Epithelial cell of proximal tubule (primary cell): ENCODE measurements around the gene SLC35A1. TPM values are rescaled to one million over a fixed set of nuclear protein-coding genes. Genes with fewer than 3 reads are reported as not detected.
A peak's percentile ranks its signal among the peaks of the same experiment; 100 is the strongest.

Source experiments
- DNase-seq: peaks from one replicate; pipeline ENCODE4 v3.0.0-alpha.2; 2011; ENCODE audit warnings: low read depth
- H3K4me3 ChIP-seq: 2 replicates; pipeline ENCODE4 v1.5.1; 2011; ENCODE audit warnings: low read depth, mild to moderate bottlenecking, low read length
- CTCF ChIP-seq: conservative IDR thresholded peaks from 2 replicates; pipeline ENCODE4 v1.5.1; 2012; ENCODE audit warnings: low read depth, mild to moderate bottlenecking, low read length
- total RNA-seq: library from RNA; depleted of rRNA; stranded (reverse); fragments of >200 nt; gene quantifications from 2 replicates; pipeline ENCODE4 v1.2.3, GENCODE V29; 2015

SLC35A1 gene
- 9.5 and 10.5 TPM in 2 replicates for total RNA-seq

GRCh38 chr6:87472525-87473418 is at the start of gene SLC35A1:
SLC35A1 (plus strand) TSS chr6:87472974; CDS start chr6:87473004, 30 bp downstream.
- peak; percentile 7 for TF ChIP-seq CTCF
- DNase-seq = peak; percentile 38
- peak within 1 kb of the TSS; percentile 97 for H3K4me3 ChIP-seq

GRCh38 chr6:87426789-87427188 is 46.0 kb upstream of the SLC35A1 start:
- H3K4me3 ChIP-seq = no peak overlapping the region
- no peak for TF ChIP-seq CTCF
- no peak for DNase-seq

- H3K4me3 ChIP-seq = no peak overlapping the region
- no peak for DNase-seq
These were observed 42.3 kb upstream of the SLC35A1 start for GRCh38 chr6:87430499-87430898.

GRCh38 chr6:87431263-87431662 is 41.5 kb upstream of the SLC35A1 start:
- TF ChIP-seq CTCF = no peak
- DNase-seq = no peak
- H3K4me3 ChIP-seq = no peak overlapping the region

More at GRCh38 chr6:87430499-87430898, 42.3 kb upstream of the SLC35A1 start:
- no peak for TF ChIP-seq CTCF

GRCh38 chr6:87436435-87436834 is 36.3 kb upstream of the SLC35A1 start:
- H3K4me3 ChIP-seq = no peak overlapping the region
- DNase-seq = peak; percentile 15
- no peak for TF ChIP-seq CTCF

GRCh38 chr6:87441711-87442110 is 31.1 kb upstream of the SLC35A1 start:
- TF ChIP-seq CTCF = no peak
- DNase-seq = no peak
- H3K4me3 ChIP-seq = no peak overlapping the region

GRCh38 chr6:87444362-87444761 is 28.4 kb upstream of the SLC35A1 start:
- DNase-seq = no peak
- no peak overlapping the region for H3K4me3 ChIP-seq
- no peak for TF ChIP-seq CTCF
